DND-41 (cell line): ENCODE results near the gene ARX.

ENCODE experiments used
- ATAC-seq: fragments of 200-7000 bp; cut with Tn5 transposase; 3 replicates; pipeline ENCODE4 v1.9.1; 2021; ENCODE audit warnings: low read depth; ENCODE audit not compliant: insufficient read depth
- DNase-seq: peaks from one replicate; pipeline ENCODE4 v3.0.0-alpha.2; 2020
- H2AFZ ChIP-seq: 2 replicates; pipeline ENCODE4 v1.6.0; 2012; ENCODE audit warnings: low read depth, low read length
- H3K27ac ChIP-seq: 2 replicates; pipeline ENCODE4 v1.5.1; 2012; ENCODE audit warnings: low read length, inconsistent platforms
- H3K27me3 ChIP-seq: fragments of 200-600 bp; sonication (generic); 2 replicates; pipeline ENCODE4 v1.6.0; 2012; ENCODE audit warnings: low read length, mild to moderate bottlenecking, inconsistent platforms; ENCODE audit not compliant: insufficient read depth, poor library complexity
- H3K36me3 ChIP-seq: 2 replicates; pipeline ENCODE4 v1.5.1; 2012; ENCODE audit warnings: low read length, inconsistent platforms; ENCODE audit not compliant: insufficient read depth
- H3K4me1 ChIP-seq: 2 replicates; pipeline ENCODE4 v1.5.1; 2012; ENCODE audit warnings: mild to moderate bottlenecking, low read length; ENCODE audit not compliant: insufficient read depth
- H3K4me2 ChIP-seq: 2 replicates; pipeline ENCODE4 v1.6.0; 2012; ENCODE audit warnings: mild to moderate bottlenecking, moderate library complexity, low read length, inconsistent platforms; ENCODE audit not compliant: insufficient read depth
- H3K4me3 ChIP-seq, 2 experiments: fragments of 200-600 bp in 1 of 2; shearing (Covaris generic) in 1 of 2; 2 replicates each; pipeline ENCODE4 v1.5.1; 2012 to 2016; ENCODE audit warnings: inconsistent platforms in 2 of 2, low read length in 2 of 2, mild to moderate bottlenecking in 2 of 2, low read depth in 1 of 2, moderate library complexity in 1 of 2
- H3K79me2 ChIP-seq: 2 replicates; pipeline ENCODE4 v1.6.0; 2012; ENCODE audit warnings: low read length, inconsistent platforms; ENCODE audit not compliant: insufficient read depth
- H3K9ac ChIP-seq: 2 replicates; pipeline ENCODE4 v1.6.0; 2012; ENCODE audit warnings: low read depth, mild to moderate bottlenecking, inconsistent platforms, low read length, moderate library complexity
- H3K9me3 ChIP-seq: 2 replicates; pipeline ENCODE4 v1.5.1; 2012; ENCODE audit warnings: low read length, moderate library complexity, mild to moderate bottlenecking, inconsistent platforms; ENCODE audit not compliant: insufficient read depth, severe bottlenecking
- H4K20me1 ChIP-seq: 2 replicates; pipeline ENCODE4 v1.6.0; 2012; ENCODE audit warnings: low read length; ENCODE audit not compliant: insufficient read depth
- CTCF ChIP-seq: IDR thresholded peaks from 2 replicates; pipeline ENCODE4 v1.5.1; 2012; ENCODE audit warnings: borderline replicate concordance, low read length, moderate library complexity, mild to moderate bottlenecking; ENCODE audit not compliant: poor library complexity, severe bottlenecking; ENCODE audit errors: extremely low read depth
- EZH2 ChIP-seq: IDR thresholded peaks from 3 replicates; pipeline ENCODE4 v1.6.1; 2012; ENCODE audit warnings: borderline replicate concordance, low read depth, mild to moderate bottlenecking, moderate library complexity, low read length, inconsistent platforms; ENCODE audit not compliant: severe bottlenecking

ARX gene

GRCh38 chrX:25026576-25026975 lies 10.8 kb upstream of the ARX start:
- H3K4me3 ChIP-seq: no peak overlapping the region
- no peaks in the 10 kb centered on the region for H3K27me3 ChIP-seq
- H4K20me1 ChIP-seq: no peaks in the 10 kb centered on the region
- no peak overlapping the region for H3K4me2 ChIP-seq
- H3K79me2 ChIP-seq: no peaks in the 10 kb centered on the region
- H3K9me3 ChIP-seq: no peaks in the 10 kb centered on the region
- no peaks in the 10 kb centered on the region for H3K36me3 ChIP-seq
- no peak overlapping the region for H3K9ac ChIP-seq
- DNase-seq: no peak
- TF ChIP-seq CTCF (no peak), EZH2 (no peak)
- no peak for ATAC-seq
- H3K4me1 ChIP-seq: no peaks in the 10 kb centered on the region
- H3K27ac ChIP-seq: no peak overlapping the region
- no peak overlapping the region for H2AFZ ChIP-seq

GRCh38 chrX:25025615-25026014 lies 9.8 kb upstream of the ARX start:
- H3K4me3 ChIP-seq: no peak overlapping the region
- no peak overlapping the region for H2AFZ ChIP-seq
- H3K27ac ChIP-seq: no peak overlapping the region
- DNase-seq (no peak), ATAC-seq (no peak)
- H3K9ac ChIP-seq: no peak overlapping the region
- TF ChIP-seq EZH2: no peak
- no peak for TF ChIP-seq CTCF
- H3K4me1 ChIP-seq: no peaks in the 10 kb centered on the region
- no peak overlapping the region for H3K4me2 ChIP-seq
- H3K27me3 ChIP-seq: no peaks in the 10 kb centered on the region
- no peaks in the 10 kb centered on the region for H3K79me2 ChIP-seq
- no peaks in the 10 kb centered on the region for H3K36me3 ChIP-seq
- H3K9me3 ChIP-seq: no peaks in the 10 kb centered on the region
- no peaks in the 10 kb centered on the region for H4K20me1 ChIP-seq

- Histone ChIP-seq H4K20me1 (no peaks in the 10 kb centered on the region), H3K9me3 (no peaks in the 10 kb centered on the region), H3K27me3 (no peaks in the 10 kb centered on the region), H3K4me1 (no peaks in the 10 kb centered on the region), H3K4me2 (no peak overlapping the region), H3K79me2 (no peaks in the 10 kb centered on the region), H3K4me3 (no peak overlapping the region), H3K36me3 (no peaks in the 10 kb centered on the region), H2AFZ (no peak overlapping the region), H3K9ac (no peak overlapping the region), H3K27ac (no peak overlapping the region)
- TF ChIP-seq CTCF: no peak
- TF ChIP-seq EZH2: no peak
- ATAC-seq (no peak), DNase-seq (no peak)
Observed at GRCh38 chrX:25023908-25024307, 8.1 kb upstream of the ARX start.
